PC-3 (cell line): Measurements from ENCODE around the gene UNC5B. TPM values are rescaled to one million over a fixed set of nuclear protein-coding genes. Genes with fewer than 3 reads are reported as not detected.

Experiments used
- ATAC-seq: fragments of 200-7000 bp; cut with Tn5 transposase; 2 replicates; pipeline ENCODE4 v1.9.1; 2020; ENCODE audit warnings: mild to moderate bottlenecking, moderate library complexity
- BruUV-seq: library from RNA; stranded (reverse); fragments of 400-500 nt; replicated peaks from 2 replicates; lab custom pipeline; 2021; lab: Mats Ljungman, UMichigan
- CTCF ChIA-PET: fragments of 300-600 bp; sonication (Branson Sonifier 250); formaldehyde crosslinking; loops from one replicate; lab custom pipeline; 2022; ENCODE audit warnings: antibody characterized with exemption; lab: Charles Lee
- POLR2A ChIA-PET: fragments of 300-600 bp; sonication (Branson Sonifier 250); formaldehyde crosslinking; loops from one replicate; lab custom pipeline; 2022; ENCODE audit warnings: antibody characterized with exemption; ENCODE audit not compliant: unreplicated experiment; lab: Charles Lee
- DNase-seq: peaks from one replicate; pipeline ENCODE4 v3.0.0-alpha.2; 2015
- H2AFZ ChIP-seq: fragments of 300-600 bp; sonication (generic); 2 replicates; pipeline ENCODE4 v1.6.0; 2016; ENCODE audit warnings: antibody characterized with exemption, low read length
- H3F3A ChIP-seq: fragments of 300-600 bp; sonication (generic); one replicate; pipeline ENCODE4 v1.6.0; 2017; ENCODE audit warnings: antibody characterized with exemption, low read length, control low read depth, mild to moderate bottlenecking; ENCODE audit not compliant: unreplicated experiment
- H3K27ac ChIP-seq: fragments of 300-600 bp; sonication (generic); 2 replicates; pipeline ENCODE4 v1.5.1; 2016; ENCODE audit warnings: mild to moderate bottlenecking, low read length
- H3K27me3 ChIP-seq: fragments of 300-600 bp; sonication (generic); 2 replicates; pipeline ENCODE4 v1.6.1; 2016; ENCODE audit warnings: low read length, mixed read lengths
- H3K36me3 ChIP-seq: fragments of 300-600 bp; sonication (generic); 2 replicates; pipeline ENCODE4 v1.6.1; 2016; ENCODE audit warnings: low read depth, mixed run types, low read length, mixed read lengths
- H3K4me1 ChIP-seq: fragments of 300-600 bp; sonication (generic); 2 replicates; pipeline ENCODE4 v1.5.1; 2016; ENCODE audit warnings: low read length; ENCODE audit not compliant: insufficient read depth
- H3K4me2 ChIP-seq: fragments of 300-600 bp; sonication (generic); 2 replicates; pipeline ENCODE4 v1.6.0; 2016; ENCODE audit warnings: low read length
- H3K4me3 ChIP-seq: fragments of 300-600 bp; sonication (generic); 2 replicates; pipeline ENCODE4 v1.5.1; 2016; ENCODE audit warnings: mild to moderate bottlenecking, low read length, mixed read lengths
- H3K79me2 ChIP-seq: fragments of 300-600 bp; sonication (generic); 2 replicates; pipeline ENCODE4 v1.6.1; 2017; ENCODE audit warnings: low read length, mixed read lengths
- H3K9ac ChIP-seq: fragments of 300-600 bp; sonication (generic); 2 replicates; pipeline ENCODE4 v1.6.0; 2016; ENCODE audit warnings: mild to moderate bottlenecking, low read length
- H3K9me2 ChIP-seq: fragments of 300-600 bp; sonication (generic); replicated peaks from 2 replicates; pipeline ENCODE4 v1.6.1; 2016; ENCODE audit warnings: mixed run types, low read length, mixed read lengths
- H3K9me3 ChIP-seq: fragments of 300-600 bp; sonication (generic); 2 replicates; pipeline ENCODE4 v1.6.1; 2016; ENCODE audit warnings: low read length, mixed read lengths
- H4K20me1 ChIP-seq: fragments of 300-600 bp; sonication (generic); 2 replicates; pipeline ENCODE4 v1.6.1; 2016; ENCODE audit warnings: low read length, mixed read lengths
- EZH2 ChIP-seq: fragments of 300-600 bp; sonication (generic); IDR thresholded peaks from one replicate; pipeline ENCODE4 v1.6.1; 2017; ENCODE audit warnings: antibody characterized with exemption, mild to moderate bottlenecking, low read length; ENCODE audit not compliant: unreplicated experiment
- EZH2phosphoT487 ChIP-seq: fragments of 300-600 bp; sonication (generic); IDR thresholded peaks from 2 replicates; pipeline ENCODE4 v1.6.1; 2018; ENCODE audit warnings: mild to moderate bottlenecking, antibody characterized with exemption, low read length, borderline replicate concordance
- intact Hi-C: fragments of 100-400 bp; cut with micrococcal nuclease; formaldehyde crosslinking; loops from 2 replicates; pipeline ENCODE4 v1.9.0; 2023
- total RNA-seq: library from RNA; depleted of rRNA; stranded (reverse); fragments of >200 nt; gene quantifications from 2 replicates; pipeline ENCODE4 v1.2.3, GENCODE V29; 2014
- TF ChIP-seq, protein P1 (sequence below): fragments of 300-600 bp; sonication (generic); conservative IDR thresholded peaks from 2 replicates; pipeline ENCODE4 v1.5.1; 2017; ENCODE audit warnings: antibody characterized with exemption, low read depth, mild to moderate bottlenecking, low read length

UNC5B gene
- total RNA-seq, 1 experiment from 2014 or later, result 0.26 TPM

DNA sequence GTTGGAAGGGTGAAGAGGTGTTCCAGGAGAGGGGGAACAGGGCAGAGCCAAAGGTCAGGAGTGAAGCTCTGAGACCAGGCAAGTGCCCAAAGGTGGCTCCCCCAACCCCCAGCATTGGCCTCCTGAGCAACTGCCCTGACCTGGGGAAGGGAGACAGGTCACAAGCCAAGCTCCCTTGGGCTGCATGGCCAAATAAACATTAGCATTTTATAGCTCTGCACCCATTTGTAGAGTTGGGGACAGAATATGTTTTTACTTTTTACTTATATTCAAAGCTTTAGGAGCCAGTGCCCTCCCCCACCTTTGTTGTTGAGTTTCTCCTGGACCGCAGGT, 4.0 kb downstream of the UNC5B start:
- intact Hi-C loops, result no loop called here
- H2AFZ ChIP-seq, result no peak overlapping the region
- peaks cover 18% of the 10 kb centered on the region for H3K27me3 ChIP-seq
- ATAC-seq (no peak), DNase-seq (no peak)
- ChIA-PET CTCF (no interaction called here), POLR2A (no interaction called here)
- no peak overlapping the region for H3K27ac ChIP-seq
- peaks cover 19% of the 10 kb centered on the region for H3K4me1 ChIP-seq
- no peaks in the 10 kb centered on the region for H3F3A ChIP-seq
- no peaks in the 10 kb centered on the region for H3K36me3 ChIP-seq
- TF ChIP-seq EZH2, result no peak
- no peak for TF ChIP-seq EZH2phosphoT487
- TF ChIP-seq, protein P1, sequence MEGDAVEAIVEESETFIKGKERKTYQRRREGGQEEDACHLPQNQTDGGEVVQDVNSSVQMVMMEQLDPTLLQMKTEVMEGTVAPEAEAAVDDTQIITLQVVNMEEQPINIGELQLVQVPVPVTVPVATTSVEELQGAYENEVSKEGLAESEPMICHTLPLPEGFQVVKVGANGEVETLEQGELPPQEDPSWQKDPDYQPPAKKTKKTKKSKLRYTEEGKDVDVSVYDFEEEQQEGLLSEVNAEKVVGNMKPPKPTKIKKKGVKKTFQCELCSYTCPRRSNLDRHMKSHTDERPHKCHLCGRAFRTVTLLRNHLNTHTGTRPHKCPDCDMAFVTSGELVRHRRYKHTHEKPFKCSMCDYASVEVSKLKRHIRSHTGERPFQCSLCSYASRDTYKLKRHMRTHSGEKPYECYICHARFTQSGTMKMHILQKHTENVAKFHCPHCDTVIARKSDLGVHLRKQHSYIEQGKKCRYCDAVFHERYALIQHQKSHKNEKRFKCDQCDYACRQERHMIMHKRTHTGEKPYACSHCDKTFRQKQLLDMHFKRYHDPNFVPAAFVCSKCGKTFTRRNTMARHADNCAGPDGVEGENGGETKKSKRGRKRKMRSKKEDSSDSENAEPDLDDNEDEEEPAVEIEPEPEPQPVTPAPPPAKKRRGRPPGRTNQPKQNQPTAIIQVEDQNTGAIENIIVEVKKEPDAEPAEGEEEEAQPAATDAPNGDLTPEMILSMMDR, result no peak
- H3K4me2 ChIP-seq, result no peak overlapping the region
- no peak overlapping the region for H3K9ac ChIP-seq
- no peaks in the 10 kb centered on the region for H3K9me3 ChIP-seq
- no peaks in the 10 kb centered on the region for H3K9me2 ChIP-seq
- no TSS peak for BruUV-seq
- no peaks in the 10 kb centered on the region for H3K79me2 ChIP-seq
- H3K4me3 ChIP-seq, result no peak overlapping the region
- H4K20me1 ChIP-seq, result no peaks in the 10 kb centered on the region

DNA sequence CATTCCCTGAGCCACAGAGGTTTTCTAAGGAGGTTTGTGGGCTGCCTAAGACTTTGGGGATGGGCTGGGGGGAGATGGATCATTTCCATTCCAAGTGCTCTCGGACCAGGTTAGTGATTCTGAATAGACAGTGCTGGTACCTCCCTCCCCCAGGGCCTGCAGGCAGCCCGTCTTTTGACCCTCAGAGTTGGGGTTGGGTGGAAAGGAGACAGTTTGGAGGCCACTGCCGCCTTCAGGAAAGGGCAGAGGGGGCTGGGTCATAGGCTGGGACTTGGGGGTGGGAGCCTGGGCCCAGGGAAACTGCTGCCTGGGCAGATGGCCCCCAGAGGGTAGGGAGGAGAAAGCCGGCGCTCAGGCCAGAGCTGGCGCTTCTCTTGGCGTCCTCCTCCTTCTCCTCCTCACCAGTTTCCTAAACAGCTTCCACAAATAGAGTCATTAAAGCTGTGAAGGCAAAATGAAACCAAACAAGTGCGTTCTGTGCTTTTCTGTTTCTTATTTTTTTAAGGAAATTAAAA, 4.4 kb downstream of the UNC5B start:
- intact Hi-C loops, result no loop called here
- POLR2A ChIA-PET, result no interaction called here
- no peaks in the 10 kb centered on the region for H3F3A ChIP-seq

More for the DNA sequence above, 4.4 kb downstream of the UNC5B start:
- Histone ChIP-seq H3K79me2 (no peaks in the 10 kb centered on the region), H3K9me2 (no peaks in the 10 kb centered on the region), H3K4me1 (peaks cover 19% of the 10 kb centered on the region), H3K4me3 (peak overlapping the region; percentile 67), H3K9me3 (no peaks in the 10 kb centered on the region), H2AFZ (peak overlapping the region; percentile 65), H3K9ac (no peak overlapping the region), H3K4me2 (peak overlapping the region; percentile 85), H3K27ac (no peak overlapping the region), H4K20me1 (no peaks in the 10 kb centered on the region), H3K36me3 (no peaks in the 10 kb centered on the region), H3K27me3 (peaks cover 13% of the 10 kb centered on the region)
- ATAC-seq, result no peak
- CTCF ChIA-PET, result no interaction called here
- no peak for TF ChIP-seq EZH2
- TF ChIP-seq, protein P1, result no peak
- no peak for TF ChIP-seq EZH2phosphoT487
- no TSS peak for BruUV-seq
- no peak for DNase-seq
